IMR-90 (cell line): ENCODE data around the gene ADAP2.

Experiments used
- CEBPB ChIP-seq: IDR thresholded peaks from 2 replicates; pipeline ENCODE4 v1.6.1; 2012; ENCODE audit warnings: low read depth, low read length, improper control_type of control experiment
- ELK1 ChIP-seq: fragments of 150-350 bp; IDR thresholded peaks from 2 replicates; pipeline ENCODE4 v1.6.1; 2016; ENCODE audit warnings: low read depth, mild to moderate bottlenecking, low read length, moderate library complexity, borderline replicate concordance

- TF ChIP-seq ELK1 (no peak), CEBPB (no peak)
Measured at GRCh38 chr17:30964876-30965275, 43.1 kb downstream of the ADAP2 start.
